Panc1 (cell line): ENCODE data around the gene TGIF2. TPM values are rescaled to one million over a fixed set of nuclear protein-coding genes. Genes with fewer than 3 reads are reported as not detected.

ENCODE experiments used
- ATAC-seq: fragments of 200-7000 bp; cut with Tn5 transposase; 2 replicates; pipeline ENCODE4 v1.9.1; 2020; ENCODE audit warnings: mild to moderate bottlenecking, moderate library complexity
- BruUV-seq: library from RNA; stranded (reverse); fragments of 400-500 nt; replicated peaks from 2 replicates; lab custom pipeline; 2021; lab: Mats Ljungman, UMichigan
- CTCF ChIA-PET: fragments of 300-600 bp; sonication (Branson Sonifier 250); formaldehyde crosslinking; loops from one replicate; lab custom pipeline; 2022; ENCODE audit warnings: antibody characterized with exemption; lab: Charles Lee
- POLR2A ChIA-PET: fragments of 300-600 bp; sonication (Branson Sonifier 250); formaldehyde crosslinking; loops from one replicate; lab custom pipeline; 2022; ENCODE audit warnings: antibody characterized with exemption; lab: Charles Lee
- DNase-seq: peaks from one replicate; pipeline ENCODE4 v3.0.0-alpha.2; 2010; ENCODE audit warnings: low read depth, low spot score
- H3K27ac ChIP-seq: 2 replicates; pipeline ENCODE4 v1.5.1; 2011; ENCODE audit warnings: mild to moderate bottlenecking, low read length, inconsistent platforms
- H3K27me3 ChIP-seq: fragments of 200-500 bp; sonication (Bioruptor generic); 2 replicates; pipeline ENCODE4 v1.6.0; 2014; ENCODE audit warnings: low read length, inconsistent platforms; ENCODE audit not compliant: control insufficient read depth, insufficient read depth
- H3K36me3 ChIP-seq: fragments of 200-500 bp; sonication (Bioruptor generic); 2 replicates; pipeline ENCODE4 v1.5.1; 2014; ENCODE audit warnings: inconsistent platforms, mild to moderate bottlenecking, low read length, moderate library complexity; ENCODE audit not compliant: control insufficient read depth, insufficient read depth
- H3K4me1 ChIP-seq: 2 replicates; pipeline ENCODE4 v1.5.1; 2011; ENCODE audit warnings: inconsistent platforms, mild to moderate bottlenecking, low read length, moderate library complexity; ENCODE audit not compliant: control insufficient read depth, insufficient read depth
- H3K4me3 ChIP-seq, 2 experiments: 2 replicates each; pipeline ENCODE4 v1.5.1; 2011 to 2012; ENCODE audit warnings: low read depth in 2 of 2, low read length in 2 of 2, mild to moderate bottlenecking in 2 of 2, inconsistent platforms in 1 of 2, moderate library complexity in 1 of 2
- H3K9me3 ChIP-seq: fragments of 200-500 bp; sonication (Bioruptor generic); 2 replicates; pipeline ENCODE4 v1.5.1; 2014; ENCODE audit warnings: low read depth, mild to moderate bottlenecking, inconsistent platforms, low read length, moderate library complexity; ENCODE audit not compliant: control insufficient read depth, insufficient read depth
- POLR2AphosphoS5 ChIP-seq: IDR thresholded peaks from 2 replicates; pipeline ENCODE4 v1.6.1; 2012; ENCODE audit warnings: mild to moderate bottlenecking, low read depth, low read length, moderate library complexity
- SIN3A ChIP-seq: IDR thresholded peaks from 2 replicates; pipeline ENCODE4 v1.6.1; 2012; ENCODE audit warnings: low read depth, mild to moderate bottlenecking, low read length, moderate library complexity, borderline replicate concordance; ENCODE audit not compliant: insufficient read depth
- TCF7L2 ChIP-seq: IDR thresholded peaks from 2 replicates; pipeline ENCODE4 v1.6.1; 2011; ENCODE audit warnings: mild to moderate bottlenecking, low read depth, low read length, inconsistent platforms
- in situ Hi-C: cut with HindIII; loops from 2 replicates; pipeline ENCODE4 v1.10.0; 2016; ENCODE audit warnings: low sequenced_read_pairs, low pct_unique_long_range_greater_than_20kb
- intact Hi-C: fragments of 100-400 bp; cut with micrococcal nuclease; formaldehyde crosslinking; loops from one replicate; pipeline ENCODE4 v1.10.0; 2022; ENCODE audit not compliant: unreplicated experiment
- total RNA-seq: library from RNA; stranded (reverse); gene quantifications from one replicate; pipeline ENCODE4 v1.2.1, GENCODE V29; 2021; ENCODE audit not compliant: unreplicated experiment
- TF ChIP-seq, protein P1 (sequence below), 2 experiments: IDR thresholded peaks; 2 replicates each; pipeline ENCODE4 v1.6.1; 2011 to 2012; ENCODE audit warnings: low read depth in 2 of 2, control low read depth in 1 of 2, low read length in 1 of 2, mild to moderate bottlenecking in 1 of 2, moderate library complexity in 1 of 2; ENCODE audit not compliant: insufficient read depth in 1 of 2
- TF ChIP-seq, protein P2 (sequence below): fragments of 450-650 bp; IDR thresholded peaks from 2 replicates; pipeline ENCODE4 v1.5.1; 2017; ENCODE audit warnings: mild to moderate bottlenecking

The TGIF2 gene
- total RNA-seq, 1 experiment from 2014 or later = 18.0 TPM

DNA sequence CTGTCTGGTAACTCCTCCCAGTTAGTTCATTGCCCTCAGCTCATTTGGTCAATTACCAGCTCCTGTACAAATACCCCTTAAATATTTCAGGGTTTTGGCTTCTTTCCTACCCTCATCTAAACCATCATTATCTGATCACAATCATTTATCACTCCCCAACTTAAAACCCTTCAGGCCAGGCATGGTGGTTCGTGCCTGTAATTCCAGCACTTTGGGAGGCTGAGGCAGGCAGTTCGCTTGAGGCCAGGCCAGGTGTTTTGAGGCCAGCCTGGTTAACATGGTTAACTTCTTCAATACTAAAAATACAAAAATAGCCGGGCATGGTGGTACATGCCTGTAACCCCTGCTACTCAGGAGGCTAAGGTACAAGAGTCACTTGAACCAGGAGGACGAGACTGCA is 9.4 kb downstream of the TGIF2 start:
- Histone ChIP-seq H3K36me3 (no peaks in the 10 kb centered on the region), H3K27ac (no peak overlapping the region), H3K9me3 (no peaks in the 10 kb centered on the region), H3K4me1 (peaks cover 5% of the 10 kb centered on the region; the same call in 1 of the 2 replicates), H3K27me3 (no peaks in the 10 kb centered on the region), H3K4me3 (no peak overlapping the region)
- no peak for TF ChIP-seq POLR2AphosphoS5
- TF ChIP-seq, protein P1, sequence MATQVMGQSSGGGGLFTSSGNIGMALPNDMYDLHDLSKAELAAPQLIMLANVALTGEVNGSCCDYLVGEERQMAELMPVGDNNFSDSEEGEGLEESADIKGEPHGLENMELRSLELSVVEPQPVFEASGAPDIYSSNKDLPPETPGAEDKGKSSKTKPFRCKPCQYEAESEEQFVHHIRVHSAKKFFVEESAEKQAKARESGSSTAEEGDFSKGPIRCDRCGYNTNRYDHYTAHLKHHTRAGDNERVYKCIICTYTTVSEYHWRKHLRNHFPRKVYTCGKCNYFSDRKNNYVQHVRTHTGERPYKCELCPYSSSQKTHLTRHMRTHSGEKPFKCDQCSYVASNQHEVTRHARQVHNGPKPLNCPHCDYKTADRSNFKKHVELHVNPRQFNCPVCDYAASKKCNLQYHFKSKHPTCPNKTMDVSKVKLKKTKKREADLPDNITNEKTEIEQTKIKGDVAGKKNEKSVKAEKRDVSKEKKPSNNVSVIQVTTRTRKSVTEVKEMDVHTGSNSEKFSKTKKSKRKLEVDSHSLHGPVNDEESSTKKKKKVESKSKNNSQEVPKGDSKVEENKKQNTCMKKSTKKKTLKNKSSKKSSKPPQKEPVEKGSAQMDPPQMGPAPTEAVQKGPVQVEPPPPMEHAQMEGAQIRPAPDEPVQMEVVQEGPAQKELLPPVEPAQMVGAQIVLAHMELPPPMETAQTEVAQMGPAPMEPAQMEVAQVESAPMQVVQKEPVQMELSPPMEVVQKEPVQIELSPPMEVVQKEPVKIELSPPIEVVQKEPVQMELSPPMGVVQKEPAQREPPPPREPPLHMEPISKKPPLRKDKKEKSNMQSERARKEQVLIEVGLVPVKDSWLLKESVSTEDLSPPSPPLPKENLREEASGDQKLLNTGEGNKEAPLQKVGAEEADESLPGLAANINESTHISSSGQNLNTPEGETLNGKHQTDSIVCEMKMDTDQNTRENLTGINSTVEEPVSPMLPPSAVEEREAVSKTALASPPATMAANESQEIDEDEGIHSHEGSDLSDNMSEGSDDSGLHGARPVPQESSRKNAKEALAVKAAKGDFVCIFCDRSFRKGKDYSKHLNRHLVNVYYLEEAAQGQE (IDR thresholded peaks at IDR 0.05; ENCODE audit: insufficient read depth in 1 of 2, low read depth in 2 of 2, low read length in 1 of 2) = no peak
- TF ChIP-seq, protein P2, sequence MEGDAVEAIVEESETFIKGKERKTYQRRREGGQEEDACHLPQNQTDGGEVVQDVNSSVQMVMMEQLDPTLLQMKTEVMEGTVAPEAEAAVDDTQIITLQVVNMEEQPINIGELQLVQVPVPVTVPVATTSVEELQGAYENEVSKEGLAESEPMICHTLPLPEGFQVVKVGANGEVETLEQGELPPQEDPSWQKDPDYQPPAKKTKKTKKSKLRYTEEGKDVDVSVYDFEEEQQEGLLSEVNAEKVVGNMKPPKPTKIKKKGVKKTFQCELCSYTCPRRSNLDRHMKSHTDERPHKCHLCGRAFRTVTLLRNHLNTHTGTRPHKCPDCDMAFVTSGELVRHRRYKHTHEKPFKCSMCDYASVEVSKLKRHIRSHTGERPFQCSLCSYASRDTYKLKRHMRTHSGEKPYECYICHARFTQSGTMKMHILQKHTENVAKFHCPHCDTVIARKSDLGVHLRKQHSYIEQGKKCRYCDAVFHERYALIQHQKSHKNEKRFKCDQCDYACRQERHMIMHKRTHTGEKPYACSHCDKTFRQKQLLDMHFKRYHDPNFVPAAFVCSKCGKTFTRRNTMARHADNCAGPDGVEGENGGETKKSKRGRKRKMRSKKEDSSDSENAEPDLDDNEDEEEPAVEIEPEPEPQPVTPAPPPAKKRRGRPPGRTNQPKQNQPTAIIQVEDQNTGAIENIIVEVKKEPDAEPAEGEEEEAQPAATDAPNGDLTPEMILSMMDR = no peak
- no peak for TF ChIP-seq SIN3A
- TF ChIP-seq TCF7L2 = no peak
- in situ Hi-C loops (no loop called here), intact Hi-C loops (no loop called here)
- no TSS peak for BruUV-seq
- no peak for DNase-seq
- ATAC-seq = no peak
- POLR2A ChIA-PET = interaction anchor here (0.6 kb wide), 1 partner anchor 118 kb away, joined by 5 read pairs; no protein-coding TSS in a partner anchor
- CTCF ChIA-PET = no interaction called here

DNA sequence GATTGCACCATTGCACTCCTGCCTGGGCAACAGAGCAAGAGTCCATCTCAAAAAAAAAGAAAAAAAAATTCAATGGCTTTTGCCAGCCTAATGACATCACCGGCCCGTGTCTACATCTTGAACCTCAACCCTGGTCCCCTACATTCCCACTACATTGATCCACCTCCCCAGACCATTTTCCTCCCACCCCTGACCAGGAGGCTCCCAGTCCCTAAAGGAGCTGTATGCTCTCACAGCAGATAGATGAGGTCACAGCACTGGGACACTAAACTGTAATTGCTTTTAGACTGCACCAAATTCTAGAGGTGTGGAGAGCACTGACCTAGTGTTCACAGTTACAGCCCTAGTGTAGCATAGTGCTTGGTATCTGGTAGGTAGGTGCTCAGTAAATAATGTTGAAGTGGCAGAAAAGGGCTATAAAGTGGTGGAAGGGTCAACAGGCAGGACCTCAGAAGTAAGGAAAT is 10.7 kb downstream of the TGIF2 start:
- ATAC-seq = no peak
- Histone ChIP-seq H3K27ac (no peak overlapping the region), H3K9me3 (no peaks in the 10 kb centered on the region), H3K4me3 (no peak overlapping the region), H3K27me3 (no peaks in the 10 kb centered on the region), H3K36me3 (no peaks in the 10 kb centered on the region), H3K4me1 (peaks cover 5% of the 10 kb centered on the region; the same call in 1 of the 2 replicates)
- intact Hi-C loops = no loop called here
- DNase-seq = no peak
- in situ Hi-C loops = no loop called here
- ChIA-PET CTCF (interaction anchor here (0.6 kb wide), 1 partner anchor 293 kb away, joined by 5 read pairs; no protein-coding TSS in a partner anchor), POLR2A (interaction anchor here (0.6 kb wide), 1 partner anchor 48 kb away, joined by 4 read pairs; no protein-coding TSS in a partner anchor)
- no TSS peak for BruUV-seq
- TF ChIP-seq, protein P1 (IDR thresholded peaks at IDR 0.05; ENCODE audit: insufficient read depth in 1 of 2, low read depth in 2 of 2, low read length in 1 of 2) = no peak
- TF ChIP-seq POLR2AphosphoS5 (no peak), SIN3A (no peak), TCF7L2 (no peak)
- TF ChIP-seq, protein P2 = no peak
